Activated T-cell treated with anti-CD3 and anti-CD28 coated beads for 48 hours (primary cell): ENCODE data around the gene GJA1.

Experiments used
- DNase-seq: peaks from one replicate; pipeline ENCODE4 v3.0.0-alpha.2; 2020; ENCODE audit warnings: low read depth

Gene GJA1

GRCh38 chr6:121482751-121483150 is 47.3 kb downstream of the GJA1 start:
- DNase-seq = no peak

- no peak for DNase-seq
These were observed 49.9 kb downstream of the GJA1 start for GRCh38 chr6:121485359-121485811.

GRCh38 chr6:121491576-121491975 is 56.1 kb downstream of the GJA1 start:
- no peak for DNase-seq

- no peak for DNase-seq
These were observed 57.1 kb downstream of the GJA1 start for GRCh38 chr6:121492536-121492935.

- DNase-seq = no peak
These were observed 62.5 kb downstream of the GJA1 start for GRCh38 chr6:121497970-121498375.

- DNase-seq = no peak
These were observed 63.2 kb downstream of the GJA1 start for GRCh38 chr6:121498481-121499276.
